Measurements from ENCODE around the gene DDX47. TPM values are rescaled to one million over a fixed set of nuclear protein-coding genes. Genes with fewer than 3 reads are reported as not detected.
"Not testable (repeated sequence)": the region's sequence is repeated elsewhere in the genome, so short reads cannot be mapped to it uniquely, and the experiment has no call there.

DDX47 gene
- total RNA-seq, 1 donor from 2014 or later = 114 TPM

DNA sequence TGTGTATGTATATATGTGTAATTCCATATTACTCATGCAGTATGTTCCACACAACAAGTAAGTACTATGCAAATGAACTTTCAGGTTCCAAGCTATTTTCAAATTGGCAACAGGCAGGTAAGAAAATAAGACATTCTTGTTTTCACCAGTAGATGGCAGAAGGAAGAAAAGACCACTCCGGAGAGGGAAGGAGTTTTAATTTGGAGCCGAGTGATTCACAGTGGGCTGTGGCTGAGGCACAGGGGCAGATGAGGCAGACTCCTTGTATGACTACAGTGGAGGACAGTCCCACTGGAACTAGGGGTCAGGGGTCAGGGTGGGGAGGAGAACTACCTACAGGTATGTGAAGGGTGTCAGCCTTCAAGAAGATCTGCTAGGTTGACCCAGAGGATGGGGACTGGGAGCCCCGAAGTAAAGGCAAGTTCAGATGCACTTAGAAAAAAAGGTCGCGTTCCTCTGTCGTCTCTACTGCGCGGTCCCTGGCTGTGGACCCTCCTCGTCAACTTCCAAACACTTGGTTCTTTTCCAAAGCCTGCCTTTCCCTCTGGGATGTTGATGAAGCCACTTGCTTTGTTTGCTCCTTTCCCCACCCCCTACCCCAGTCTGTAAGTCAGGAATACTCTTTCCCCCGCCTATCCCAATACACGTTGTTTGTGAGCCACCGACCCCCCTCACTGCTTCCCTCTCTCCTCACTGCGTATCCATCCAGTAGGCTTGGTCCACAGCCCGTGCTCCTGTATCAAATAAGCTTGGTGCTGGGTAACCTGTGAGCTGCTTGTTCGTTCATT lies 24.1 kb downstream of the DDX47 start:
- no peaks in the 10 kb centered on the region for H3K27me3 Mint-ChIP-seq (ENCODE audit: low read depth)
- peak overlapping the region; percentile 60 for H3K27ac Mint-ChIP-seq
- H3K4me3 Mint-ChIP-seq (ENCODE audit: low read depth) = no peak overlapping the region
- H3K4me1 Mint-ChIP-seq (ENCODE audit: low read depth) = peaks cover 17% of the 10 kb centered on the region
- no peaks in the 10 kb centered on the region for H3K9me3 Mint-ChIP-seq
- intact Hi-C loops (cut with micrococcal nuclease) = loop anchor here (2.0 to 10.0 kb wide), 3 partner anchors 48 to 358 kb away; partner anchors contain the start of gene EMP1
- DNase-seq (ENCODE audit: low spot score) = no peak
- peaks cover 42% of the 10 kb centered on the region for H3K36me3 Mint-ChIP-seq (ENCODE audit: low read depth)

DNA sequence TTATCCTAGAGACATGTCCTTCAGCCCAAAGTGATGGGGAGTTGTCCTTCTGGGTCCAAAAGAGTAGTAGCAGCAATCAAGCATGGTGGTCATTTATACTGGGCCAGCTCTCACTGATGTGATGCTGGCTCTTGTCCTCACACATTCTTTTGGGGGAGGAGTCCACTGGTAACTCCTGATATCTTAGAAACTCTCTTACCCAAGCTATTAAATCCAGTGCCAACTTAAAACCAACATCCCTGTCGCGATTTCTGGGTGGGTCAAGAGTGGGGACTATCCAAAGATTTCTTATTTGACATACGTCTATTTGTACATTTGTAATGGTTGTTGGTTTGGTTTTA lies 24.6 kb downstream of the DDX47 start:
- H3K27ac Mint-ChIP-seq = no peak overlapping the region
- intact Hi-C loops (cut with micrococcal nuclease) = loop anchor here (2.0 to 10.0 kb wide), 3 partner anchors 49 to 357 kb away; partner anchors contain the start of gene EMP1
- H3K27me3 Mint-ChIP-seq (ENCODE audit: low read depth) = no peaks in the 10 kb centered on the region
- no peak overlapping the region for H3K4me3 Mint-ChIP-seq (ENCODE audit: low read depth)
- DNase-seq (ENCODE audit: low spot score) = no peak
- H3K9me3 Mint-ChIP-seq = no peaks in the 10 kb centered on the region
- peaks cover 17% of the 10 kb centered on the region for H3K4me1 Mint-ChIP-seq (ENCODE audit: low read depth)
- H3K36me3 Mint-ChIP-seq (ENCODE audit: low read depth) = peaks cover 36% of the 10 kb centered on the region

DNA sequence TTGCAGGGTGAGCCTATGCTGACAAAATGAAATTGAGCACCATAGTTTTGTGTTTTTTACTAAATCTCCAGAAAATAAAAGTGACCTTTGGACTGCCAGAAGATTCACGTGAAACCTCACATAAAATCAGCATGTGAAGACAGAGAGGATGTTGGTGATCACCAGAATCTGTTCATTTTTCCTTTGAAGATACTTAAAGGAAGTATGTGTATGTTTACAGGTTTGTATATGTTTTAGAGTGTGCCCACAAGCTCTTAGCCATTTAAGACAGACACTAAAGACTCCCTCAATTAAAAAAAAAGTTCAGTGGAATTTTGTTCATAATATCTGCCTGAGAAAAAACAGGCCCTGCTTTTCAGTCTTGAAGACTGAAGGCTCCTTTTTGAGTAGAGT lies 25.9 kb downstream of the DDX47 start:
- H3K9me3 Mint-ChIP-seq = no peaks in the 10 kb centered on the region
- H3K27me3 Mint-ChIP-seq (ENCODE audit: low read depth) = no peaks in the 10 kb centered on the region
- H3K4me3 Mint-ChIP-seq (ENCODE audit: low read depth) = no peak overlapping the region
- intact Hi-C loops (cut with micrococcal nuclease) = loop anchor here (5.0 to 10.0 kb wide), 2 partner anchors 58 to 356 kb away; partner anchors contain the start of gene EMP1
- H3K27ac Mint-ChIP-seq = peak overlapping the region; percentile 43
- peaks cover 27% of the 10 kb centered on the region for H3K36me3 Mint-ChIP-seq (ENCODE audit: low read depth)
- H3K4me1 Mint-ChIP-seq (ENCODE audit: low read depth) = peaks cover 17% of the 10 kb centered on the region
- no peak for DNase-seq (ENCODE audit: low spot score)

GRCh38 chr12:12839439-12839838 lies 26.3 kb downstream of the DDX47 start:
- peaks cover 26% of the 10 kb centered on the region for H3K36me3 Mint-ChIP-seq (ENCODE audit: low read depth)
- intact Hi-C loops (cut with micrococcal nuclease) = loop anchor here (5.0 to 10.0 kb wide), 2 partner anchors 58 to 355 kb away; partner anchors contain the start of gene EMP1
- not testable (repeated sequence) for H3K27me3 Mint-ChIP-seq (ENCODE audit: low read depth); DNase-seq (ENCODE audit: low spot score); H3K9me3 Mint-ChIP-seq; H3K4me3 Mint-ChIP-seq (ENCODE audit: low read depth)
- H3K4me1 Mint-ChIP-seq (ENCODE audit: low read depth) = peaks cover 17% of the 10 kb centered on the region
- peak overlapping the region; percentile 43 for H3K27ac Mint-ChIP-seq

DNA sequence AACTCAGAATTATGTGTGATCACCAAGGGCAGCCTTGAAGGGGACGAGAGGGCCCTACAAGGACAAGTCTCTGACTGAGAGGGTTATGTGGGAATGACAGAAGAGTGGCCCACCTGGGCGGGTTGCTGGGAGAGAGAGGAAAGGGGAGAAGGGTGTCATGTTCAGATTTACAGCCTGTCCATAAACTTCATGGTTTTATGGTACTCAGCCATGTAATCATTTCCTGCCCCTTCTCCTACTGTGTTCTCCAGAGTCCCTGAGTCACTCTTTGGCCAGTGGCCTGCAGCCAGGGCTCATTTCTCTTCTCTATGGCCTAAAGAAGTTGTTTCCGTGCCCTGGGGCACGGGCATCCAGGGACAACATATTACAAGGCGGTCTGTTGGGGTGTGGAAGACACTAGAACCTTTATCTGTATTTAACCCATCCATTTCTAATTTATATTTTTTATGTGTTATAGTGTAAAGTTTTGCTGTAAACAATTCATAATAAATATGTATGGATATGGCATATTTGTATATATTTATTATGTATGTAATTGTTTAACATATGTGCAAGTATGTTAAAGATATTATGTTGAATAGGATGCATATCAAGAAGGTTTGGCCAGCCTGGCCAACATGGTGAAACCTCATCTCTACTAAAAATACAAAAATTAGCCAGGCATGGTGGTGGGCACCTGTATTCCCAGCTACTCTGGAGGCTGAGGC lies 26.9 kb downstream of the DDX47 start:
- Mint-ChIP-seq H3K27ac (no peak overlapping the region), H3K4me1 (ENCODE audit: low read depth) (peaks cover 17% of the 10 kb centered on the region), H3K36me3 (ENCODE audit: low read depth) (peaks cover 21% of the 10 kb centered on the region), H3K9me3 (no peaks in the 10 kb centered on the region), H3K4me3 (ENCODE audit: low read depth) (no peak overlapping the region), H3K27me3 (ENCODE audit: low read depth) (no peaks in the 10 kb centered on the region)
- no peak for DNase-seq (ENCODE audit: low spot score)
- intact Hi-C loops (cut with micrococcal nuclease) = loop anchor here (5.0 to 10.0 kb wide), 2 partner anchors 57 to 355 kb away; partner anchors contain the start of gene EMP1

GRCh38 chr12:12840580-12840899 lies 27.4 kb downstream of the DDX47 start:
- H3K9me3 Mint-ChIP-seq = no peaks in the 10 kb centered on the region
- no peaks in the 10 kb centered on the region for H3K27me3 Mint-ChIP-seq (ENCODE audit: low read depth)
- H3K4me1 Mint-ChIP-seq (ENCODE audit: low read depth) = peaks cover 14% of the 10 kb centered on the region

DNA sequence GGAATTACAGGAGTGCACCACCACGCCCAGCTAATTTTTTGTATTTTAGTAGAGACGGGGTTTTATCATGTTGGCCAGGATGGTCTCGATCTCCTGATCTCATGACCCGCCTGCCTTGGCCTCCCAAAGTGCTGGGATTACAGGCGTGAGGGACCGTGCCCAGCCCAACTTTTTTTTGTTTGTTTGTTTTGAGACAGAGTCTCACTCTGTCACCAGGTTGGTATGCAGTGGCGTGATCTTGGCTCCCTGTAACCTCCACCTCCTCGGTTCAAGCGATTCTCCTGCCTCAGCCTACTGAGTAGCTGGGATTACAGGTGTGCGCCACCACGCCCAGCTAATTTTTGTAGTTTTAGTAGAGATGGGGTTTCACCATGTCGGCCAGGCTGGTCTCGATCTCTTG lies 28.3 kb downstream of the DDX47 start:
- intact Hi-C loops (cut with micrococcal nuclease); H3K9me3 Mint-ChIP-seq; H3K27me3 Mint-ChIP-seq (ENCODE audit: low read depth); DNase-seq (ENCODE audit: low spot score); H3K27ac Mint-ChIP-seq; H3K4me3 Mint-ChIP-seq (ENCODE audit: low read depth): not testable (repeated sequence)
- Mint-ChIP-seq H3K4me1 (ENCODE audit: low read depth) (peaks cover 18% of the 10 kb centered on the region), H3K36me3 (ENCODE audit: low read depth) (peaks cover 13% of the 10 kb centered on the region)

More at GRCh38 chr12:12840580-12840899, 27.4 kb downstream of the DDX47 start:
- no peak overlapping the region for H3K4me3 Mint-ChIP-seq (ENCODE audit: low read depth)
- H3K36me3 Mint-ChIP-seq (ENCODE audit: low read depth) = peaks cover 19% of the 10 kb centered on the region
- intact Hi-C loops (cut with micrococcal nuclease) = no loop called here
- no peak for DNase-seq (ENCODE audit: low spot score)
- no peak overlapping the region for H3K27ac Mint-ChIP-seq

DNA sequence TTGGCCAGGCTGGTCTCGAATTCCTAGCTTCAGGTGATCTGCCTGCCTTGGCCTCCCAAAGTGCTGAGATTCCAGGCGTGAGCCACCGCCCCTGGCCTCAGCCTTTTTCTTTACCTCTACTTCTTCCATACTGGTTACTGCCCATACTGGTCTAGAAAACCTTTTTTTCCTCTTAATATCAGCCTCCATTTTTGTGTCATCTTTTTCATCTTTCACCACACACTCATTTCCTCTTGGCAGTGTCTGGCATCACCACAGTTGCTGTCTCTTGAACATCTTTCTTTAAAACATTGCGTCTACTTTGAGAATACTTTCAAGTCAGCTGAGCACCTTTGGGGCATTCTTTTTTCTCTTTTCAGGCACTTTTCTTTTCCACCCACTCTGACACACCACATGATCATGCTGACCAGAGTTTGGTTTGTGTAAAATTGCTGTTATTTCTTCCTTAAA lies 32.7 kb downstream of the DDX47 start:
- peaks cover 15% of the 10 kb centered on the region for H3K36me3 Mint-ChIP-seq (ENCODE audit: low read depth)
- H3K9me3 Mint-ChIP-seq = peaks cover 4% of the 10 kb centered on the region
- H3K27me3 Mint-ChIP-seq (ENCODE audit: low read depth) = no peaks in the 10 kb centered on the region
- no peak for DNase-seq (ENCODE audit: low spot score)
- no peak overlapping the region for H3K4me3 Mint-ChIP-seq (ENCODE audit: low read depth)
- intact Hi-C loops (cut with micrococcal nuclease) = no loop called here
- H3K27ac Mint-ChIP-seq = no peak overlapping the region
- peaks cover 3% of the 10 kb centered on the region for H3K4me1 Mint-ChIP-seq (ENCODE audit: low read depth)

DNA sequence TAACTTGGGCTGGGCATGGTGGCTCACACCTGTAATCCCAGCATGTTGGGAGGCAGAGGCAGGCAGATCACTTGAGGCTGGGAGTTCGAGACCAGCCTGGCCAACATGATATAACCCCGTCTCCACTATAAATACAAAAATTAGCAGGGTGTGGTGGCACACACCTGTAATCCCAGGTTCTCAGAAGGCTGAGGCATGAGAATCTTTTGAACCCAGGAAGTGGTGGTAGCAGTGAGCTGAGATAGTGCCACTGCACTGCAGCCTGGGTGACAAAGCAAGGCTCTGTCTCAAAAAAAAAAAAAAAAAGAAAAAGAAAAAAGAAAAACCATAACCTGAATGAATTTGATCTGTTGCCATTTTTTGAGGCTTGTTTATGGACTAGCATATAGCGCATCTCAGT lies 33.6 kb downstream of the DDX47 start:
- H3K9me3 Mint-ChIP-seq; H3K27ac Mint-ChIP-seq; H3K4me3 Mint-ChIP-seq (ENCODE audit: low read depth); DNase-seq (ENCODE audit: low spot score); H3K4me1 Mint-ChIP-seq (ENCODE audit: low read depth); H3K27me3 Mint-ChIP-seq (ENCODE audit: low read depth); intact Hi-C loops (cut with micrococcal nuclease): not testable (repeated sequence)
- H3K36me3 Mint-ChIP-seq (ENCODE audit: low read depth) = peaks cover 19% of the 10 kb centered on the region

DNA sequence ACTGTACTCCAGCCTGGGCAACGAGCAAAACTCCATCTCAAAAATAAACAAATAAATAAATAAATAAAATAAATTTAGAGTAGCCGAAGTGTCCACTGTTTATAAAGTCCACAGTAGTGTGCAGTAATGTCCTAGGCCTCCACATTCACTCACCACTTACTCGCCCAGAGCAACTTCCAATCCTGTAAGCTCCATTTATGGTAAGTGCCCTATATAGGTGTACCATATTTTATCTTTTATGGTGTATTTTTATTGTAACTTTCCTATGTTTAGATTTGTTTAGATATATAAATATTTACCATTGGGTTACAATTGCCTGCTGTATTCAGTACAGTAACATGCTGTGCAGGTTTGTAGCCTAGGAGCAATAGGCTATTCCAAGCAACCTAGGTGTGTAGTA lies 40.3 kb downstream of the DDX47 start:
- no peak overlapping the region for H3K27ac Mint-ChIP-seq
- no peak for DNase-seq (ENCODE audit: low spot score)
- intact Hi-C loops (cut with micrococcal nuclease) = no loop called here
- peaks cover 4% of the 10 kb centered on the region for H3K9me3 Mint-ChIP-seq
- no peaks in the 10 kb centered on the region for H3K27me3 Mint-ChIP-seq (ENCODE audit: low read depth)
- no peak overlapping the region for H3K4me3 Mint-ChIP-seq (ENCODE audit: low read depth)
- peaks cover 10% of the 10 kb centered on the region for H3K36me3 Mint-ChIP-seq (ENCODE audit: low read depth)
- H3K4me1 Mint-ChIP-seq (ENCODE audit: low read depth) = no peaks in the 10 kb centered on the region

DNA sequence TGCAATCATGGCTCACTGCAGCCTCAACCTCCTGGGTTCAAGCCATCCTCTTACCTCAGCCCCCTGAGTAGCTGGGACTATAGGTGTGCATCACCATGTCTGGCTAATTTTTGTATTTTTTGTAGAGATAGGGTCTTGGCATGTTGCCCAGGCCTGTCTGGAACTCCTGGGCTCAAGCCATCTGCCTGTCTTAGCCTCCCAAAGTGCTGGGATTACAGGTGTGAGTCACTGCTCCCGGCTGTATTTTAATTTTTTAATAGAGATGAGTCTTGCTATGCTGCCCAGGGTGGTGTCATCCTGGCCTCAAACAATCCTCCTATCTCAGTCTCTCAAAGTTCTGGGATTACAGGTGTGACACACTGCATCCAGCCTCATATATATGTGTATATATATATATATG lies 46.5 kb downstream of the DDX47 start:
- Mint-ChIP-seq H3K9me3 (no peaks in the 10 kb centered on the region), H3K27me3 (ENCODE audit: low read depth) (no peaks in the 10 kb centered on the region), H3K27ac (no peak overlapping the region), H3K4me1 (ENCODE audit: low read depth) (no peaks in the 10 kb centered on the region), H3K4me3 (ENCODE audit: low read depth) (no peak overlapping the region), H3K36me3 (ENCODE audit: low read depth) (peaks cover 4% of the 10 kb centered on the region)
- intact Hi-C loops (cut with micrococcal nuclease) = no loop called here
- DNase-seq (ENCODE audit: low spot score) = no peak

DNA sequence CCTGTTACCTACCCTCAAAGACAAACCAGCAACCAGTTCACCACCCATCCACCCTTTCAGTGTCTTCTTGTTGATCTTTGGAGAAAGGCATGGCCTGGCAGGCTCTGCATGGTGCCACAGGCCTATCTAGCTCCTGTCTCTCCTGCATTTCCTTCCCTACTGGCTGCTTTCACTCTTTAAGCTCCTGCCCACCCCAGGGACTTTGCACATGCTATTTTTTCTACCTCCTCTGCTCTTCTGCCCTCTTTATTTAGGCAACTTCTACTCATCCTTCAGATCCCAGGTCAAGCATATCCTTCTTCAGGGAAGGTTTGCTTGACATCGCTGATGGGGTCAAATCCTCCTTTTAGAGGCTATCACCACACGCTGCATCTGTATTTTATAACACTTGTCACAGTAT lies 51.1 kb downstream of the DDX47 start:
- no peak overlapping the region for H3K4me3 Mint-ChIP-seq (ENCODE audit: low read depth)
- H3K36me3 Mint-ChIP-seq (ENCODE audit: low read depth) = peaks cover 4% of the 10 kb centered on the region
- no peak for DNase-seq (ENCODE audit: low spot score)
- H3K4me1 Mint-ChIP-seq (ENCODE audit: low read depth) = no peaks in the 10 kb centered on the region
- no peak overlapping the region for H3K27ac Mint-ChIP-seq
- intact Hi-C loops (cut with micrococcal nuclease) = no loop called here
- H3K9me3 Mint-ChIP-seq = no peaks in the 10 kb centered on the region
- H3K27me3 Mint-ChIP-seq (ENCODE audit: low read depth) = no peaks in the 10 kb centered on the region
